ENCODE results near the gene RAET1E.
A peak's percentile ranks its signal among the peaks of the same experiment; 100 is the strongest.
"Not testable (repeated sequence)": the region's sequence is repeated elsewhere in the genome, so short reads cannot be mapped to it uniquely, and the experiment has no call there.

Gene RAET1E

GRCh38 chr6:149934249-149935156, 36.6 kb upstream of the RAET1E start:
- no peak overlapping the region for H3K4me3 ChIP-seq (replicated peaks; ENCODE audit: low read depth, low read length)
- peak; percentile 84 for DNase-seq (ENCODE audit: low read depth)
- TF ChIP-seq CTCF (IDR thresholded peaks at IDR 0.05; ENCODE audit: low read length, missing control alignments) = peak; percentile 67

GRCh38 chr6:149933461-149933860, 35.5 kb upstream of the RAET1E start:
- no peak overlapping the region for H3K4me3 ChIP-seq (replicated peaks; ENCODE audit: low read depth, low read length)
- TF ChIP-seq CTCF (IDR thresholded peaks at IDR 0.05; ENCODE audit: low read length, missing control alignments) = no peak
- no peak for DNase-seq (ENCODE audit: low read depth)

- H3K4me3 ChIP-seq (replicated peaks; ENCODE audit: low read depth, low read length) = no peak overlapping the region
- no peak for TF ChIP-seq CTCF (IDR thresholded peaks at IDR 0.05; ENCODE audit: low read length, missing control alignments)
- DNase-seq (ENCODE audit: low read depth) = no peak
Measured at GRCh38 chr6:149933036-149933435, 35.1 kb upstream of the RAET1E start.

- no peak overlapping the region for H3K4me3 ChIP-seq (replicated peaks; ENCODE audit: low read depth, low read length)
- TF ChIP-seq CTCF (IDR thresholded peaks at IDR 0.05; ENCODE audit: low read length, missing control alignments) = no peak
- no peak for DNase-seq (ENCODE audit: low read depth)
Measured at GRCh38 chr6:149931501-149931900, 33.6 kb upstream of the RAET1E start.

GRCh38 chr6:149929422-149929821, 31.5 kb upstream of the RAET1E start:
- no peak overlapping the region for H3K4me3 ChIP-seq (replicated peaks; ENCODE audit: low read depth, low read length)
- no peak for DNase-seq (ENCODE audit: low read depth)
- TF ChIP-seq CTCF (IDR thresholded peaks at IDR 0.05; ENCODE audit: low read length, missing control alignments) = peak; percentile 54

GRCh38 chr6:149927025-149927424, 29.1 kb upstream of the RAET1E start:
- H3K4me3 ChIP-seq (replicated peaks; ENCODE audit: low read depth, low read length); DNase-seq (ENCODE audit: low read depth): not testable (repeated sequence)

- peak; percentile 91 for TF ChIP-seq CTCF (IDR thresholded peaks at IDR 0.05; ENCODE audit: low read length, missing control alignments)
- peak; percentile 79 for DNase-seq (ENCODE audit: low read depth)
- peak overlapping the region; percentile 54 for H3K4me3 ChIP-seq (replicated peaks; ENCODE audit: low read depth, low read length)
Measured at GRCh38 chr6:149925974-149926777, 28.3 kb upstream of the RAET1E start.

Data from fibroblast of pulmonary artery (primary cell).